A673 (cell line): ENCODE measurements around the gene SGF29. TPM values are rescaled to one million over a fixed set of nuclear protein-coding genes. Genes with fewer than 3 reads are reported as not detected.

ENCODE experiments used
- BruUV-seq: library from RNA; stranded (reverse); fragments of 400-500 nt; replicated peaks from 2 replicates; lab custom pipeline; 2021; lab: Mats Ljungman, UMichigan
- CTCF ChIA-PET: fragments of 300-600 bp; sonication (Branson Sonifier 250); formaldehyde crosslinking; loops from one replicate; lab custom pipeline; 2022; ENCODE audit warnings: antibody characterized with exemption; lab: Charles Lee
- POLR2A ChIA-PET: fragments of 300-600 bp; sonication (Branson Sonifier 250); formaldehyde crosslinking; loops from one replicate; lab custom pipeline; 2022; ENCODE audit warnings: antibody characterized with exemption; ENCODE audit not compliant: low non-redundant PET; lab: Charles Lee
- DNase-seq: peaks from one replicate; pipeline ENCODE4 v3.0.0-alpha.2; 2015; ENCODE audit warnings: low spot score
- H3K27ac ChIP-seq: fragments of 200-600 bp; sonication (generic); 2 replicates; pipeline ENCODE4 v1.5.1; 2016; ENCODE audit warnings: mixed run types, low read depth, mild to moderate bottlenecking, mixed read lengths, antibody characterized with exemption, low read length; ENCODE audit not compliant: poor library complexity, severe bottlenecking
- H3K27me3 ChIP-seq: fragments of 200-600 bp; sonication (generic); replicated peaks from 2 replicates; pipeline ENCODE4 v1.6.1; 2017; ENCODE audit warnings: mixed run types, low read depth, mild to moderate bottlenecking, mixed read lengths, antibody characterized with exemption, low read length; ENCODE audit not compliant: insufficient read depth, poor library complexity
- H3K36me3 ChIP-seq: fragments of 200-600 bp; sonication (generic); 2 replicates; pipeline ENCODE4 v1.6.1; 2016; ENCODE audit warnings: mixed run types, mild to moderate bottlenecking, mixed read lengths, antibody characterized with exemption, low read length; ENCODE audit not compliant: insufficient read depth, poor library complexity, severe bottlenecking
- H3K4me1 ChIP-seq: fragments of 200-600 bp; sonication (generic); 2 replicates; pipeline ENCODE4 v1.6.1; 2017; ENCODE audit warnings: mixed run types, mild to moderate bottlenecking, mixed read lengths, antibody characterized with exemption, low read length; ENCODE audit not compliant: insufficient read depth, poor library complexity, severe bottlenecking
- H3K4me3 ChIP-seq: fragments of 200-600 bp; sonication (generic); 2 replicates; pipeline ENCODE4 v1.5.1; 2016; ENCODE audit warnings: low read depth, mixed run types, mild to moderate bottlenecking, mixed read lengths, low read length; ENCODE audit not compliant: poor library complexity, severe bottlenecking
- H3K9me3 ChIP-seq: fragments of 200-600 bp; sonication (generic); 2 replicates; pipeline ENCODE4 v1.6.1; 2016; ENCODE audit warnings: mixed run types, low read depth, mild to moderate bottlenecking, mixed read lengths, antibody characterized with exemption, low read length; ENCODE audit not compliant: poor library complexity, severe bottlenecking
- CTCF ChIP-seq: fragments of 300-800, 200-600 bp; sonication (generic); conservative IDR thresholded peaks from 2 replicates; pipeline ENCODE4 v1.5.1; 2017; ENCODE audit warnings: low read depth, mild to moderate bottlenecking, antibody characterized with exemption, low read length, moderate library complexity, mixed read lengths
- EZH2 ChIP-seq: fragments of 200-600 bp; sonication (generic); IDR thresholded peaks from 2 replicates; pipeline ENCODE4 v1.6.1; 2017; ENCODE audit warnings: borderline replicate concordance, low read depth, mild to moderate bottlenecking, mixed read lengths, antibody characterized with exemption, low read length; ENCODE audit not compliant: poor library complexity, severe bottlenecking
- intact Hi-C: fragments of 100-400 bp; cut with micrococcal nuclease; formaldehyde crosslinking; loops from one replicate; pipeline ENCODE4 v1.10.0; 2022; ENCODE audit not compliant: unreplicated experiment
- total RNA-seq: library from RNA; stranded (reverse); gene quantifications from 2 replicates; pipeline ENCODE4 v1.2.3, GENCODE V29; 2021

Gene SGF29
- total RNA-seq, 1 experiment from 2014 or later = 42.3 TPM

GRCh38 chr16:28548306-28548802 lies 5.4 kb upstream of the SGF29 start:
- ChIA-PET CTCF (no interaction called here), POLR2A (no interaction called here)
- Histone ChIP-seq H3K9me3 (no peaks in the 10 kb centered on the region), H3K4me1 (no peaks in the 10 kb centered on the region), H3K4me3 (no peak overlapping the region), H3K27ac (no peak overlapping the region), H3K27me3 (no peaks in the 10 kb centered on the region), H3K36me3 (no peaks in the 10 kb centered on the region)
- TF ChIP-seq CTCF (no peak), EZH2 (no peak)
- DNase-seq = no peak
- no TSS peak for BruUV-seq
- intact Hi-C loops = no loop called here

GRCh38 chr16:28549301-28549899 lies 4.3 kb upstream of the SGF29 start:
- Histone ChIP-seq H3K27ac (no peak overlapping the region), H3K27me3 (no peaks in the 10 kb centered on the region), H3K36me3 (no peaks in the 10 kb centered on the region), H3K4me1 (no peaks in the 10 kb centered on the region), H3K9me3 (no peaks in the 10 kb centered on the region), H3K4me3 (no peak overlapping the region)
- no TSS peak for BruUV-seq
- TF ChIP-seq CTCF (peak; percentile 53), EZH2 (no peak)
- intact Hi-C loops = no loop called here
- DNase-seq = peak; percentile 54
- POLR2A ChIA-PET = no interaction called here
- CTCF ChIA-PET = no interaction called here

- Histone ChIP-seq H3K27me3 (no peaks in the 10 kb centered on the region), H3K27ac (peak overlapping the region; percentile 50), H3K36me3 (peaks cover 3% of the 10 kb centered on the region), H3K4me1 (no peaks in the 10 kb centered on the region), H3K9me3 (no peaks in the 10 kb centered on the region), H3K4me3 (peak overlapping the region; percentile 49)
- ChIA-PET POLR2A (interaction anchor here (0.7 kb wide), 2 partner anchors 850 to 1247 kb away, joined by 3 to 13 read pairs; no protein-coding TSS in a partner anchor), CTCF (no interaction called here)
- TF ChIP-seq EZH2 = no peak
- no peak for TF ChIP-seq CTCF
- BruUV-seq = no TSS peak
- DNase-seq = no peak
- intact Hi-C loops = no loop called here
These were observed 1.1 kb downstream of the SGF29 start for GRCh38 chr16:28554634-28555423.
